NCI-H526 treated with DMSO at 0.1 percent for 48 hours (cell line): ENCODE data around the gene SEMA3F.
A peak's percentile ranks its signal among the peaks of the same experiment; 100 is the strongest.
"Not testable (repeated sequence)": the region's sequence is repeated elsewhere in the genome, so short reads cannot be mapped to it uniquely, and the experiment has no call there.

Source experiments
- DNase-seq: peaks from one replicate; lab custom pipeline; 2025; lab: John Stamatoyannopoulos, UW

The SEMA3F gene

DNA sequence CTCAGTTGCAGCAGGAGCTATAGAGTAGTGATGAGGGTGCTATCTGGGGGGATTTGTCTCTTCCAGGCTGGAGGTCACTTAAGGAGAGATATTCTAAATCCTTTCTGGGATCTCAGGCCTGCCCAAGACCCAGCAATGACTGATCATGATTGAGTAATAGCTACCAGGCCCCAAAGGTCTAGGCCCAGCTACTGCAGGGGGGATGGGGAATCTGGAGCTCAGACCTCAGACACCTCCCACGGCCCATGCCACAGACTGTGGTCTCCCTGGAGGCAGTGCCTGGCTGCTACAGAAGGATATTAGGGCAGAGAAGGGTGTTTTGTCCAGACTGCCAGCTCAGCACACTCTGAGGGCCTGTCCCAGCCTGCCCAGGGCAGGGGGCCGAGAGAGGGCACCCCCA is 56.8 kb downstream of the SEMA3F start:
- no peak for DNase-seq

DNA sequence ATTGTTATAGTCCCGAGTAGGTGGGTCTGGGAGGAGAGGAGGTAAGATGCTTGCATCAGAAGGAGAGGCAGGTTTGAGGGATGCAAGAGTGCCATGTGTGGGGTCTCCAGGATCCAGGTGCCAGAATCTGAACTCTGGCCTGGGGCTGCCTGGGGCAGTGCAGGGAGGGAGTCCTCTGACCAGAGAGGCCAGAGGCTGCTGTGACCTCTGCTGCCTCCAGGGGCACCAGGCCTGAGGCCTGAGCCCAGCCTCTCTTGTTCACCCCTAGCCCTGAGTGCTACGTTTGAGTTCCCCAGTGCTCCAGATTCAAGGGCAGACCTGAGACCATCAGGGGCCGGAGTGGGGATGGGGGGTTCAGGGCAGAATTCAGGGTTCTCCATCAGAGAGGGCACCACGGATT is 57.4 kb downstream of the SEMA3F start:
- no peak for DNase-seq

DNA sequence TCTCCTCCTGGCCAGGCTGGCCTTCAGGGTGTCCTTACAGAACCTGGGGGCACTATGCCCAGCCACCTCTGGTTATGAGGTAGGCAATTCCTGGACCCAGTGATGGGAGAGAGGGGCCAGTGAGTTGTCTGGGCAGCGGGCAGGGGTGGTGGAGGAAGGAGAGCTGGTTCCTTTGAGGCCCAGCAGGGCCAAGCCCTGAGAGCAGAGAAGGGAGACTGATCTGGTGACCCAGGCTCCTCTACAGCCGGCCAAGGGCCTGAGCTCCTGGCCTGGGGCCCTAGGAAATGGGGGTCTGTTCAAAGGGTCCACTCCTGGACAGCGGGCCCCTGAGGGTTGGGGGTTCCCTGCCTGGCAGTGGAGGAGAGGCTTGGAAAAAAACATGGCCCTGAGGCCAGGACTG is 57.8 kb downstream of the SEMA3F start:
- DNase-seq: no peak

DNA sequence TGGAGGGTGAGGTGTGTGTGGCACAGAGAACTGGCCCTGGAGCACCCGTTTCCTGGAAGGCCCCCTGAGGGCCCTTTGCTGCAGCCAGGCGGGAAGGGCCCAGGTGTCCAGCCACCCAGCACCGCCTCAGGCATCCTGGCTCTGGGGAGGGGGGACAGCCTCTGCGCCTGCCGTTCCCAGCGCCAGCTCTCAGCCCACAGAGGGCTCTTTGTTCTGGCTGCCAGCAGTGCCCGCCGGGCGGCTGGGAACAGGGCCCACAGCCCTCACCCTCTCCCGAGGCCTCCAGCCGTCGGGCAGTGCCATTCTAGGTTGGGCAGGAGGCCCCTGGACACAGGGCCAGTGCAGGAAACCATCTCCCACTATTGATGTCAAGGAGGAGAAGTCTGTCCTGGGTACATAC is 58.2 kb downstream of the SEMA3F start:
- no peak for DNase-seq

DNA sequence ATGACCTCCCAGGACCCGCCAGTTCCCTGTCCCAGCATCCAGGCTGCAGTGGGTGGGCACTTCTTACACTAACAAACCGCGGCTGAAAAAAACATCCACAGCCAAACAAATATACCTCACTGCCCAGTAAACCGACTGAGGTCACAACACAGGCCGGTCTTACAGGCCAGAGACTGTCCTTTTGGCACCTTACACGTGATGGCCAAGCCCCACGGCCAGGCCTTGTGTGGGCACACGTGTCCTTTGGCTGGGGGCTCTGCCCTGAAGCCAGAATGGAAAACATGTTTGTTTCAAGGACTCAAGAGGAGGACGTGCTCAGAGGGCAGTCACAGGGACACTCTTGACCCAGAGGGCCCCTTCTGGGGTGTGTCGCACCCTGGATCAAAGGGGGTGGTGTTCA is 59.7 kb downstream of the SEMA3F start:
- no peak for DNase-seq

DNA sequence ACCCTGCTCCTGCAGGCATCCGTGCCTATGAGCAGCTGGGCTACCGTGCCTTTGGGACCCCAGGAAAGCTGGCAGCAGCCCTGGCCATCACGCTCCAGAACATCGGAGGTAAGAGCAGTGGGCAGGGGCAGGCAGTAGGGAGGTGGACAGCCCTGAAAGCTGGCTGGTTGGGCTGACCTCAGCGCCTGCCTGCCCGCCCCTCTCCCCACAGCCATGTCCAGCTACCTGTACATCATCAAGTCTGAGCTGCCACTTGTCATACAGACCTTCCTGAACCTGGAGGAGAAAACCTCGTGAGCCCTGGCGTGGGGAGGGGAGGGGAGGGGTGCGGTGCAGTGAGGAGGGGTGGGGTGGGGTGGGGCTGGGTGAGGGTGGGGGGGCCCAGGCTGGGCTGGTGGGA is 60.4 kb downstream of the SEMA3F start:
- no peak for DNase-seq

DNA sequence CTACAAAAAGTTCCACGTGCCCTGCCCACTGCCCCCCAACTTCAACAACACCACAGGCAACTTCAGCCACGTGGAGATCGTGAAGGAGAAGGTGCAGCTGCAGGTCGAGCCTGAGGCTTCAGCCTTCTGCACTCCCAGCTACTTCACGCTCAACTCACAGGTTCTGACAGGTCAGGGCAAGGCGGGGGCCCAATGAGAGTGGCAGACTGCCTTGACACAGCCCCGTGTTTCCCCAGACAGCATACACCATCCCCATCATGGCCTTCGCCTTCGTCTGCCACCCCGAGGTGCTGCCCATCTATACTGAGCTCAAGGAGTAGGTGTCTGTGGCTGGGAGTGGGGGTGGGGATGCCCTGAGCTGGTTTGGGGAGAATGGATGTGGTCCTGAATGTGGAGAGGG is 62.6 kb downstream of the SEMA3F start:
- no peak for DNase-seq

DNA sequence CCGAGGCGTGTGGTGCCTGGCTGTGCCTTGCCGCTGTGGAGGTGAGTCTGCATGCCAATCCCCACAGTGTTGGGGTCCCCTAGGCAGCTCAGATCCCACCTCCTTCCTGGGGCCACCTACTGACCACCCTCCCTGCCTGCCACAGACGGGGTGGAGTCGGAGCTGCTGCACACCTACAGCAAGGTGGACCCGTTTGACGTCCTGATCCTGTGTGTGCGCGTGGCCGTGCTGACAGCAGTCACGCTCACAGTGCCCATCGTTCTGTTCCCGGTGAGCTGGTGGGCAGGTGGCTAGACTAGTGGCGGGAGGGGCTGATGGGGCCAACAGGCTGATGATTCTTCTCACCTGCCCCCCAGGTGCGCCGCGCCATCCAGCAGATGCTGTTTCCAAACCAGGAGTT is 63.3 kb downstream of the SEMA3F start:
- no peak for DNase-seq

DNA sequence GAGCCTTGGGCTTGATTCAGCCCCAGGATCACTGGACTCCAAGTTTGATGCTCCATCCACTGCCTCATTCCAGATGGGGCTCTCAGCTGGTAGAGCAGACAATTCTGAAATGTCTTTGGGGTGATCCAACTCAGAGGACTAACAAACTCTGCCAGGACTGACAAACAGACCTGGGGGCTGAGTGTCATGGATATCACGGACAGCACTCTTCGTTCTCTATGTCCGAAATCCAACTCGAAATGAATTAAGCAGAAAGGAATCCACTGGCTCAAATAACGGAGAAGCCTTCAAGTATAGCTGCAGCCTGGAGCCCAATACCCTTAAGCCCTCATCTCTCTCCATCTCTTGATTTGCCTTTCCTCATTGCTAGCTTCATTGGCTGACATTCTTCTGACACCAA is 64.2 kb downstream of the SEMA3F start:
- DNase-seq: no peak

DNA sequence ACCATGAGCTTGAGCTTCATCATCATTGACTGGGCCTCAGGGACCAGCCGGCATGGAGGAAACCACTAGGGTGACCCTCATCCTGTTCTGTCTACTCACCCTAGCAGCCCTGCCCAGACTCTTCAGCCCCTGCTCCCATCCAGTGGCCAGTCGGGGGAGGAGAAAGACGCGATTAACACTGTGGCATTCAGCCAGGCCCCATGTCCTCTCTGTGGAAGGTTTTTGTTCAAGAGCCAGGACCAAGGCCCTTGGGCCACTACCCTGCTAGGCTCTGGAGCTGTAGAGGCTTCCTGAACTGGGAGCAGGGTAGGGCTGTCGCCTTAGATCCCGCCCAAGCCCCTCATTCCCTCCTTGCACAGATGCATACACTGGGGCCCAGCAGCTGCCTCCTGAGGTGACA is 65.0 kb downstream of the SEMA3F start:
- no peak for DNase-seq

DNA sequence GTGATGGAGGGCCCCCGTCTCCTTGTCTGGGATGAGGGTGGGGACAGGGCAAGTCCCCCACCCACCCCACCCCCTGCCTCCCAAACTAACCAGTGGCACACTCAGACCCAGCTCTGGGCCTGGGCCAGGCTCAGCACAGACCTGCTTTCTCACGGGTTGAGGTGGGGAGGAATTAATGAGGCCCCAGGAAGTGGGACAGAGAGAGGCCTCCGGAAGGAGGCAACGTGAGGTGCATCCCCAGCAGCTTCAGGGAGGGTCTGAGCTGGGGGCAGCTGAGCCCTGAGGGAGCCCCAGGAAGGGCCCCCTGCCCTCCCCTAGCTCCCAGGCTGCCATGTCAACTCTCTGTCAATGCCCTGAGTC is 65.9 kb downstream of the SEMA3F start:
- no peak for DNase-seq

DNA sequence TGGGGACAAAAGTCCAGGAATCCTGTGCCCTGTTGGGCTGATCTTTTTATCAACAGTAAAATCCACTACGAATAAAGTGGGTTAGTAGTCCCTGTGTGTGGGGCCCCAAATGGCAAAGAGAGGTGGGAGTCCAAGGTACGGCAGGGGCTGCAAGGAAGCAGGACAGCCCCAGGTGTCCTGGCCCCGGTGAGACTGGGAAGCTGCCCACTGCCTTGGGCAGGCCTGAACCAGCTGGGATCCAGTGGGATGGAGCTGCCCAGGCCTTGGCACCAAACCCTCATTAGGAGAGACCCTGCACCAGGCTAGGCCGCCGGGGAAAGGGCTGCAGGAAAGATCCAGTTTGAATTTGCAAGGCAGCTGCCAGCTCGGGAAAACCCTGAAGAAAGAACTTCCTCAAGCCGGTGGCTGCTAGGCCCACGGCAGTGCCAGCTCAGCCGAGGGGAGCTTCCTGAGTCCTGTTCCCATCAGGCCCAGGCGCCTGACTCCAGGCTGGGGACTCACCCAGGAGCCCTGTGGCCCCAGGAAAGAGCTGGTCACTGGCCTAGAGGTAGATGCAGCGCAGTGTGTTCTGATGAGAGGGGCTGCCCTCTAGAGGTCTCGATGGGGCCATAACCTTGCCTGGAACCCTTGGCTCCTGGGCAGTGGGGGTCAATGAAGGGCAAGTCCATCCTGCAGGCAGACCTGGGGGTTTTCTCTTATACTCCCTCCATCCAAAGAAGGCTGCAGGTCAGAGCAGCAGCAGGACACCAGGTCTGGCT is 66.5 kb downstream of the SEMA3F start:
- no peak for DNase-seq

DNA sequence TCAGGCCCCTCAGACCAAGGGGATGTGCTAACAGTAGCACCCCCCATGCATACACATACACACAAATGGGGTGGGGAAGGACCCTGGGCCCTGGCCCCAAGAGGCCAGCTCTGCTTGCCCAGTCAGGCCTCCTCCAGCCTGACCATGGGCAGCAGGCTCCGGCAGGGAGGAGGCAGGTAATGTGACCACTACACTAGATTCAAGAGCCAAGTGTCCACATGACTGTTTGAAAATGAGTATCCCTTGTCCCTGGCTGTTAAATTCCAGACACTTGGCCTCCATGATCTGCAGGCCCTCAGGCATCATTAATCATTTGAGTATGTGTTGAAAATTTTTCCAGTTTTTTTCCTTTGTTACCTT is 67.0 kb downstream of the SEMA3F start:
- DNase-seq: no peak

DNA sequence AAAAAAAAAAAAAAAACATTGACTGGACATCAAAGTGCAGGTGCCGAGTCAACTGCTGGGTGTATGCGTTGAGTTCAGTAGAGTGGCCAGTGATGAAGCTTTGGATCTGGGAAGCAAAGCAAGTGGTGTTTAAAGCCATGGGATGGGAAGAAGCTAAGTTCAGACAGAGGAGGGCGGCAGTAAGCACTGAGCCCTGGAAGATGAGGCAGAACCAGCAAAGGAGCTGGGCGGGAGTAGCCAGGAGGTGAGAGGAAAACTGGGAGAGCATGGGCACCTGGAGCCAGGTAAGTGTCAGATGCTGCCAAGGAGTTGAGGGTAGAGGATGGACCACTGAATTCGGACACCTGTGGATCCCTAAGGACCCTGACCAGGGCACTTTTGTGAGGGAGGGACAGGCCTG is 69.5 kb downstream of the SEMA3F start:
- no peak for DNase-seq

DNA sequence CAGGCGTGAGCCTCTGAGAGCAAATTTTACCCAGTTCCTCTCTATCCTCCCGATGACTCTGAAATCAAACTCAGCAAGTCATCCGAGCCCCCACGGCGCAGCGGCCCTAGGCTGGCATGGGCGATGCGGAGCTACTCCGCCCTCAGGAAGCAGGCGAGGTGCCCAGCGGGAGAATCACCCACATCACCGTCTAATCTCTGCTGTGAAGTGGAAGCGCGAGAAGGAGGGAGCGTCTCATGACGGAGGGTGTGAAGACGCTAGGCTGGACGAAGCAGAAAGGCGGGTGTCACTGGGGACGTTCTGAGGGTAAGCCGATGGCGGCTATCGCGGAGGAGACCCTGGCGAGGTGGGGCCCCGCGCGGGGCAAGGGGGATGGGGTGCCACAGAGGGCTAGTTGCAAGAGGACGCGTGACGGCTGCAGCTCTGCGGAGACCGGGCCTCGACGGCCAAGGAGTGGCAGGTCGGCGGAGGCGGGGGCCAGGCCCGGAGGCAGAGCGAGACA is 71.8 kb downstream of the SEMA3F start:
- peak; percentile 21 for DNase-seq

DNA sequence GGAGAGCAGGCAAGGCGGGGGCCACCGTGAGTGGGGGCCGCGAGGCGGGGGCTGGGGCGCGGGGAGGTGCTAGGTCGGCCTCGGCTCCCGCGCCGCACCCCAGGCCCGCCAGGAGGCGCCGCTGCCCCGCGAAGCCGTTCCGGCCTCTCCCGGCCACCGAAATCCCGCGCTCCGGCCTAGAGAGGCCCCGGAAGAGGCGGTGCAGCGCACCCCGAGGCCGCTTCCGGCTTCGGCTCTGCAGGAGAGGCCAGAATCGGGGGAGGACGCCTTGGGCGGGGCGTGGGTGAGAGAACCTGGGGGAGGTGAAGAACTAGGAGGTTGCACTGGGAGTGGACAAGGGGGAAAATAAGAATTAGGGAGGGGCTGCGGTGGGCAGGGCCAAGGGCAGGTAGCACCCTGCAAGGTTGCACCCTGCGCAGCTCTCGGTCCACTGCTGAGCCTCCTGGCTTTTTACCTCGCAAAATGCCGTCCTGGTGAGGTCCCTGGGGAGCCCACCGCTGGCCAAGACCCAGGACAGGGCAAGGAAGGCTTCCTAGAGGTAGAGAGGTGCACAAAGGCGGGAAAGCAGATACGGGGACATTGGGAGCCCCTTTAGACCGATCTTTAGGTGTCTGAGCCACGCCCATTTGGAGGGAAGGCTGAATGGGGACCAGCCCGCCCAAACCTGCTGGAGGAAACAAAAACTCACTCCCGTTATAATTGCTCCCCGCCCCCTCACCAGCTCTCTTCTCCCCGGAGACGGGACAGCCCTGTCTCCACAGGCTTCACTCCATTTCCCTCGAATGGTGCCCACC is 72.5 kb downstream of the SEMA3F start:
- DNase-seq: peak; percentile 70

DNA sequence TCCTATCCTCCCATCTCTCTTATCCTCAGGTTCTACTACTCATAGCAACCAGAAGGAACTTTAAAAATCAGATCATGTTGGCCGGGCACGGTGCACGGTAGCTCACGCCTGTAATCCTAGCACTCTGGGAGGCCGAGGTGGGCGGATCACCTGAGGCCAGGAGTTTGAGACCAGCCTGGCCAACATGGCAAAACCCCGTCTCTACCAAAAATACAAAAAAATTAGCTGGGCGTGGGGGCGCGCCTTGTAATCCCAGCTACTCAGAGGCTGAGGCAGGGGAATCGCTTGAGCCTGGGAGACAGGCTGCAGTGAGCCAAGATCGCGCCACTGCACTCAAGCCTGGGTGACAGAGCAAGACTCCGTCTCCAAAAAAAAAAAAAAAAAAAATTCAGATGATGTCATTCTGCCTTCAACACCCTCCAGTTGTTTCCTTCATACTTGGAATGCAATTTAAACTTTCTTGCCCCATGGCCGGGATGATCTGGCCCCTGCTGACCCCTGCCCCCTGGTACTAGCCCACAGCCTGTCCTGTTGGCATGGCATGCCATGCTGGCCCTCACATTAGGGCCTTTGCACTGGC is 73.2 kb downstream of the SEMA3F start:
- DNase-seq: not testable (repeated sequence)

DNA sequence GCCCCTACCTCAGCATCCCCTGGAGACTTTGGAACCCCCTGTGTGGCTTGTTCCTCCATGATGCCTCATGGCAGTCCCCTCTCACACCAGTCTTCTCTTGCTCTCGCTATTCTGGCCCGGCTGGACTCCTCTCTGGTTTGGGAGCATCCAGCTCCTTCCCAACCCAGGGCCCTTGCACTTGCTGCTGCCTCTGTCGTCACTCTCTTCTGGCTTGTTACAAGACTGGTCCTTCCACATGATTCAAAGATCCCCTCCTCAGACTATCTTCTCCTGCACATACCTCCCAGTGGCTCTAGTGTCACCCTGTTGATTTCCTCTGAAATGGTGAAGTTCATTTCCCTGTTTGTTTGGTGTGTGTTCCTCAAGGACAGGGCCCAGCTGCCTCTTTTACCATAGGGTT is 74.4 kb downstream of the SEMA3F start:
- no peak for DNase-seq

DNA sequence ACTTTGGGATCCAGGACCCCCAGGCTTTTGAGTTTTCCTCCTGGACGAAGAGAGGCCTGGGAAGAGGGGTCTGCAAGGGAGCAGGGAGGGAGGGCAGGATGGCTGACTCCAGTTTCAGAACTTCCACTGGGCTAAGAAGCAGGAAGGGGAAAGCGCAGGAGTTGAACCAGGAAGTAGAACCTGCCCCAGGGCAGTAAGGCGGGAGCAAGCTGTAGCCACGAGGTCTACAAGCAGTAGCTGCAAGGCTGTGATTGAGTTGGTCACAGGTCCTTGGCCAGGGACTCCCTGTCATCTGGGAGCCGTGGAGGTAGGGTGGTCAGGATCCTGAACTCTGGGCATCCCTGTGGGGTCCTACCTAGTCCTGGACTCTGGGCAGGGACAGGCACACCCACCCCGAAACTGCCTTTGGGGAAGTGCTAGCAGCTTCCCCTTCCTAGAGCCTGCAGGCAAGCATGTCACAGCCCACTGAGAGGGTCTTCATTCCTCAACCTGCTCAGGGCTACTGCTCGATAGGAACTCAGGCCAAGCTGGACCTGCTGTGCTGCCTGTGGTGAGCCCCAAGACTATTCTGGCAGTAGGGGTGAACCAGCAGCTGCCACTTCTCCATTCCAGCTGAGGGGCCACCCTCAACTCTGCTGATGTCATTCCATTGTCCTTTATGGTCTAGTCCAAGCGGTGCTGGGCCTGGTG is 75.1 kb downstream of the SEMA3F start:
- DNase-seq: no peak

DNA sequence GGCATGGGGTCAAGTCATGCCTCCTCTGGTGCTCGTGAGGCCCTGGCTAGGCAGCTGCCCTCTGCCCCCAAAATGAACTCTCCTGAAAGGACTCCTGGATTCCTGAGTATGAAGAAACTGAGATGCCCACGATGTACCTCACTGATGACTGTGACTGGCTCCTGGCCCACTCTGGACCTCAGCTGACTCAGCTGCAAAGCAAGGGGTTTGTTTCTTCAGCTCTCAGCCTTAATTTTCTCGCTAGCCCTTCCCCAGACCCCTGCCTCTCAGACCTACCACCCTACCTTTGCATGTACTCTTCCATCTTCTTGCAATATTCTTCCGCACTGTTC is 75.6 kb downstream of the SEMA3F start:
- DNase-seq: no peak

DNA sequence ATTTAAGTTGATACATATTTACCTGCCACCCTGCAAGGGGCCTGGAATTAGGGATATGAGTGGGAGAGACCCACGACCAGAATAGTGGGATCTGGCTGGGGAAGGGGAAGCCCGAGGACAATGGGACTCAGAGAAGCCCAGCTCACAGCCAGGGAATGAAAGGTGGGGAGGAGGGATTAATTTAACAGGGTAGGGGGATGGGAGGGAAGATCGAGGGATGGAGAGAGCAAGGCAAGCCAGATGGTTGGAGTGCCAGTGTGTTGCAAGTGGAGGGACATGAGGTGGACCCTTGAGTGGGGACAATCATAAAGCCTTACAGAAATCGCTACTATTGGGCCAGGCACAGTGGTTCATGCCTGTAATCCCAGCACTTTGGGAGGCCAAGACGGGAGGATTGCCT is 76.5 kb downstream of the SEMA3F start:
- no peak for DNase-seq

DNA sequence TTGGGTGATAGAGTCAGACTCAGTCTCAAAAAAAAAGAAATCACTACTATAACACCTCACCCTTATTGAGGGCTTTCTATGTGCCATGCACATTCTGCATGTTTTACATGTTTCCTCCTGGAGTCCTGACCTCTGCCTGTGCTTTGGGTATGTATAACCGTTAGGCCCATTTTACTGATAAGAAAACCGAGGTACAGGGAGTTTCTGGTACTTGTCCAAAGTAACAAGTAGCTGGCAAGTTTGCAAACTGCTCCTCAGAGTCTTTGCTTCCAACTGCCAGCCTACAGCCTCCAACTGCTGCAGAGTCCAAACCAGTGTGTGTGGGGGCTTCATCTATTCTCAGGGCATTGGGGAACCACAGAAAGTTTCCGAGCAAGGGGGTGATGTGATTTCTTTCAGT is 77.2 kb downstream of the SEMA3F start:
- no peak for DNase-seq

DNA sequence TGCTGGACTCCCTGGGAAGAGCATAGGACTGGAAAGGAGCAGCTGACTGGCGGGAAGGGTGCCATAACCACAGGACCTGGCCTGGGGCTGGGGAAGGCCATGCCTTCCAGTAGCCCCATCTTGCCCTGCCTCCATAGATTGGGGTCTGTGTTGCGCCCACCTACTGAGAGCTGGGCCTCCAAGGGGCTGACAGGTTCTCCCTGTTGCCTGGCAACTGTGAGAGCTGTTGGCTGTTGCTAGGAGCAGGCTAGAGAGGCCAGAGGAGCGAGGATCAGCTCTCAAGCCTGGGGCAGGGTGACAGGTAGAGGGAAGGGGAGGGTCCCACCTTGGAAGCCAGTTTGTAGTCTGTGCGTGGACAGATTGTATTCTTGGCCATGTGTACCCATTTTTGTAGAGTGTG is 78.1 kb downstream of the SEMA3F start:
- no peak for DNase-seq
